Liver (tissue), 9 donors: ENCODE data around the gene TRIM17. TPM values are rescaled to one million over a fixed set of nuclear protein-coding genes. Genes with fewer than 3 reads are reported as not detected.
A peak's percentile ranks its signal among the peaks of the same experiment; 100 is the strongest.

ENCODE experiments used
- DNase-seq: peaks from one replicate; pipeline ENCODE4 v3.0.0-alpha.2; 2017; ENCODE audit warnings: low spot score
- H3K27ac ChIP-seq, 2 donors: one replicate each; pipeline ENCODE4 v1.7.0; 2013; ENCODE audit warnings: inconsistent platforms in 2 of 2, low read length in 2 of 2, control low read depth in 1 of 2, low read depth in 1 of 2, mild to moderate bottlenecking in 1 of 2
- H3K27me3 ChIP-seq, 4 donors: one replicate each; pipeline versions ENCODE4 v1.6.1 to v1.7.0; 2013; ENCODE audit warnings: low read length in 3 of 4, inconsistent platforms in 1 of 4, mild to moderate bottlenecking in 1 of 4, moderate library complexity in 1 of 4; ENCODE audit not compliant: control insufficient read depth in 4 of 4, insufficient read depth in 4 of 4
- H3K36me3 ChIP-seq, 4 donors: one replicate each; pipeline versions ENCODE4 v1.6.1 to v1.7.0; 2013; ENCODE audit warnings: low read length in 3 of 4, mild to moderate bottlenecking in 3 of 4, low read depth in 1 of 4, moderate library complexity in 1 of 4; ENCODE audit not compliant: control insufficient read depth in 4 of 4, insufficient read depth in 3 of 4
- H3K4me1 ChIP-seq, 4 donors: one replicate each; pipeline versions ENCODE4 v1.6.1 to v1.7.0; 2013; ENCODE audit warnings: low read length in 3 of 4, mild to moderate bottlenecking in 3 of 4, moderate library complexity in 1 of 4; ENCODE audit not compliant: control insufficient read depth in 4 of 4, insufficient read depth in 4 of 4
- H3K4me3 ChIP-seq, 3 donors: one replicate each; pipeline versions ENCODE4 v1.6.1 to v1.7.0; 2013; ENCODE audit warnings: low read length in 3 of 3, control low read depth in 1 of 3, low read depth in 1 of 3, mild to moderate bottlenecking in 1 of 3
- H3K9ac ChIP-seq, 2 donors: one replicate each; pipeline ENCODE4 v1.7.0; 2013; ENCODE audit warnings: low read length in 2 of 2, mild to moderate bottlenecking in 2 of 2, moderate library complexity in 2 of 2, control low read depth in 1 of 2, low read depth in 1 of 2
- H3K9me3 ChIP-seq, 4 donors: one replicate each; pipeline versions ENCODE4 v1.6.1 to v1.7.0; 2013; ENCODE audit warnings: low read length in 3 of 4; ENCODE audit not compliant: control insufficient read depth in 4 of 4
- EGR1 ChIP-seq, 2 donors: IDR thresholded peaks; 2 replicates each; pipeline ENCODE4 v1.6.1; 2016 to 2018; ENCODE audit warnings: antibody characterized with exemption in 2 of 2, low read depth in 2 of 2
- GABPA ChIP-seq, 2 donors: IDR thresholded peaks in 1 of 2; conservative IDR thresholded peaks in 1 of 2; 2 replicates each; pipeline ENCODE4 v1.6.1; 2016; ENCODE audit warnings: antibody characterized with exemption in 2 of 2, mild to moderate bottlenecking in 1 of 2, moderate library complexity in 1 of 2
- HNF4A ChIP-seq, 2 donors: conservative IDR thresholded peaks; 2 replicates each; pipeline ENCODE4 v1.6.1; 2016; ENCODE audit warnings: antibody characterized with exemption in 2 of 2, mild to moderate bottlenecking in 2 of 2
- JUND ChIP-seq, 2 donors: IDR thresholded peaks; 2 replicates each; pipeline ENCODE4 v1.6.1; 2016; ENCODE audit warnings: antibody characterized with exemption in 2 of 2
- NR2F2 ChIP-seq: IDR thresholded peaks from 2 replicates; pipeline ENCODE4 v1.6.1; 2016; ENCODE audit warnings: antibody characterized with exemption
- SP1 ChIP-seq: IDR thresholded peaks from 2 replicates; pipeline ENCODE4 v1.6.1; 2018; ENCODE audit warnings: antibody characterized with exemption, mild to moderate bottlenecking
- TAF1 ChIP-seq: conservative IDR thresholded peaks from 2 replicates; pipeline ENCODE4 v1.6.1; 2016; ENCODE audit warnings: antibody characterized with exemption, mild to moderate bottlenecking
- WGBS: extraction: QIAGEN DNeasy Blood & Tissue Kit; methylation state at CpG from one replicate; pipeline ENCODE4 v1.1.7; 2013; 5-methylcytosine and 5-hydroxymethylcytosine counted together
- polyA plus RNA-seq, 2 donors: library from polyadenylated mRNA; stranded (reverse) in 1 of 2; unstranded in 1 of 2; fragments of 200-250 nt in 1 of 2; fragments of >200 nt in 1 of 2; fragmentation: Nextera tagmentation in 1 of 2; extraction: Ambion mirVana in 1 of 2; gene quantifications; one replicate each; pipeline versions ENCODE4 v1.2.1 to v1.2.3, GENCODE V29; 2013 to 2015
- total RNA-seq, 2 donors: library from RNA; depleted of rRNA; stranded (reverse); fragments of >200 nt; gene quantifications; one replicate each; pipeline ENCODE4 v1.2.3, GENCODE V29; 2014
- TF ChIP-seq, protein P1 (sequence below): IDR thresholded peaks from 2 replicates; pipeline ENCODE4 v1.6.1; 2016; ENCODE audit warnings: antibody characterized with exemption
- TF ChIP-seq, protein P2 (sequence below): IDR thresholded peaks from 2 replicates; pipeline ENCODE4 v1.6.1; 2016; ENCODE audit warnings: antibody characterized with exemption
- donor health status: healthy.
- donor health status: healthy.
- donor health status: healthy.
- donor health status: healthy.
- donor health status: healthy.

Gene TRIM17
- total and polyA plus RNA-seq, 4 donors = 0.08 to 0.49 TPM; not detected in 2

DNA sequence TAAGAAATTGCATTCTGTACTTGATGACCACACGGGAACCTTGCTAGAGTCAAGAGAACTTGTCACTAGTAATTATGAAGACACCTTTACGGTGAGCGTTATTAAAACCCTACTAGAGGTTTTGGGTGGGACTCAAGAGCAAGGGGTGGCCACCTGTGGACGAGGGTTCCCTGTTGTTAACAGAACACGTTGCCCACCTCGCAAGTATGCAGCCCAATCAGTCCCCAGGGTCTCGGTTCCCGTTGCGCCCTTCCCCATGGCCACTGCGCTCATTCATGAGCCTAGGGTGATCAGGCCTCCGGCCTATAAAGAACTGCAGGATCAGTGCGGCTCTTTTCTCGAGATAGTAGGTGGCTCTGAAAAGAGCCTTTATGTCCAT lies 40.3 kb upstream of the TRIM17 start:
- Histone ChIP-seq H3K4me3 (peak overlapping the region in 2 of 3 donors; percentile 18 to 41), H3K9ac (no peak overlapping the region), H3K27me3 (peaks cover 0 to 9% (median 3%) of the 10 kb centered on the region in 4 donors), H3K4me1 (peaks cover 0 to 15% (median 3%) of the 10 kb centered on the region in 4 donors), H3K36me3 (no peaks in the 10 kb centered on the region), H3K9me3 (no peaks in the 10 kb centered on the region), H3K27ac (peak overlapping the region in 1 of 2 donors; percentile 72)
- 14% methylated on average over 13 of the region's 13 CpGs for WGBS
- no peak for TF ChIP-seq JUND (IDR thresholded peaks at IDR 0.05)
- DNase-seq = no peak

DNA sequence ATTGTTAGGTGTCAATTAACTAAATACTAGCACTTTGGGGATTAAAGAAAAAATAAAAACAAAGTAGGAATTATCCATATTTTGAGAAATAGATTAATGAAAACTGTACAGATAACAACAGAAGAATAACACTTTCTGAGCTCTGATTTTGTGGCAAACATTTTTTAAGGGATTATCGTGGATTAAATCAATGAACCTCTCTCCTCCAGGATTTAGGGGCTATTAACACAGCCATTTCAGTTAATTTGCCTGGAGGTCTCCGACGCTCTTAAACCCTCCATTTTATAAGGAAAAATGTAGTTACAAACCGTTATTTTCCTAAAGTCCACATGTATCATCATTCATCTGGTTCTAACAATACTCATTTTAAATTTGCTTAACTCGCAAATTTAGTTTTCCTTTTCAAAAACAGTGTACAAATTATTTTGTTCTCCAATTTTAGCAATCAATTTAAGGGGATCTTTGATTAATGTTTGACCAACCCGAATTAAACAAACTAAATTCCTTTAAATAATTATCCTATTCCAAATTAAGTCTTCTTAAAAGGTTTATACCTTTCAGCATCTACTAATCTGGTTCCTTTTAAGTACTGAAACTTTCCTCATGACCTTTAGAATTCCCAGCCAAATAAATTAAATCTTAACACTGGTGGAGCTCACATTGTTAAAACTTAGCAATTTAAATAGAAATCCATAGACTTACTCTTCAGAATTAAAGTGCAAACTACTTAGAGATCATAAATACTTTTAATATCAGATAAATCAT lies 39.8 kb upstream of the TRIM17 start:
- peaks cover 0 to 9% (median 3%) of the 10 kb centered on the region in 4 donors for H3K27me3 ChIP-seq
- no peak for DNase-seq
- H3K4me3 ChIP-seq = no peak overlapping the region
- H3K4me1 ChIP-seq = peaks cover 0 to 15% (median 3%) of the 10 kb centered on the region in 4 donors
- no peaks in the 10 kb centered on the region for H3K9me3 ChIP-seq
- H3K36me3 ChIP-seq = no peaks in the 10 kb centered on the region
- TF ChIP-seq GABPA (IDR thresholded peaks at IDR 0.05 in 1 of 2, conservative IDR thresholded peaks at IDR 0.05 in 1 of 2) = no peak
- no peak for TF ChIP-seq HNF4A (conservative IDR thresholded peaks at IDR 0.05)
- no peak for TF ChIP-seq EGR1 (IDR thresholded peaks at IDR 0.05; ENCODE audit: low read depth in 2 of 2)
- TF ChIP-seq NR2F2 = no peak
- TF ChIP-seq, protein P1, sequence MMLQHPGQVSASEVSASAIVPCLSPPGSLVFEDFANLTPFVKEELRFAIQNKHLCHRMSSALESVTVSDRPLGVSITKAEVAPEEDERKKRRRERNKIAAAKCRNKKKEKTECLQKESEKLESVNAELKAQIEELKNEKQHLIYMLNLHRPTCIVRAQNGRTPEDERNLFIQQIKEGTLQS = no peak
- TF ChIP-seq SP1 = no peak
- WGBS = 42% methylated on average over 6 of the region's 6 CpGs
- H3K27ac ChIP-seq = no peak overlapping the region
- H3K9ac ChIP-seq = no peak overlapping the region

DNA sequence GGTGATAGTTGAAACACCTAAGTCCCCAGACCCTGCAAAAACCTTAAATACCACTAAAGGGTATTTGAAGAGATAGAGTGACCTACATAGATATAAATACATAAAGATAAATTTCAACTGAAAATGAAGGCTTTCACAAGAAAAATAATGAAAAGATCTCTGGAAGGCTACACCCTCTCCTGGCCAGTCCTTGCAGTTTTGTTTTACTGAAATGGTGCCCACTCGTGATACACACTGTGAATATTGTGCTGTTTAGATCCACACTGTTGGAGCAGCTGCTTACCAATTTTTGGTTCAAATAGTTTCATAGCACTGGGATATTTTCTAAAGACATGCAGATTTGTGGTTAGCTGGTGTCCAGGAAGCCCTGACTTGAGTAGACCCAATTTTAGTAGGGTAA lies 39.1 kb upstream of the TRIM17 start:
- Histone ChIP-seq H3K4me3 (no peak overlapping the region), H3K27me3 (peaks cover 0 to 5% (median 0%) of the 10 kb centered on the region in 4 donors), H3K27ac (no peak overlapping the region), H3K9me3 (no peaks in the 10 kb centered on the region), H3K36me3 (no peaks in the 10 kb centered on the region), H3K9ac (no peak overlapping the region), H3K4me1 (peaks cover 0 to 15% (median 3%) of the 10 kb centered on the region in 4 donors)
- DNase-seq = no peak
- WGBS = 30% methylated on average over 1 of the region's 1 CpG
- TF ChIP-seq EGR1 (IDR thresholded peaks at IDR 0.05; ENCODE audit: low read depth in 2 of 2) = no peak

DNA sequence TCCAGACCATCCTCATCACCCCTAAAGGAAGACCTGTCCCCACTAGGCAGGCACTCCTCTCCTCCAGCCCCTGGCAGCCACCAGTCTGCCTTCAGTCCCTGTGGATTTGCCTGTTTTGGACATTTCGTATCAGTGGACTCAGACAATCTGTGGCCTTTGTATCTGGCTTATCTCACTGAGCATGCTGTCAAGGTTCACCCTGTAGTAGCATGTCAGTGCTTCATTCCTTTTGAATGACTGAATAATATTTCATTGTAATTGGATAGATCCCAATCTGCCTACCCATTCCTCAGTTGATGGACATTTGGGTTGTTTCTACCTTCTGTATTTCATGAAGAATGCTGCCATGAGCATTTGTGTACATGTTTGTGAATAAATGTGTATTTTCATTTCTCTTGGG lies 37.6 kb upstream of the TRIM17 start:
- H3K9ac ChIP-seq = no peak overlapping the region
- no peak overlapping the region for H3K4me3 ChIP-seq
- no peak for DNase-seq
- no peaks in the 10 kb centered on the region for H3K36me3 ChIP-seq
- TF ChIP-seq, protein P2, sequence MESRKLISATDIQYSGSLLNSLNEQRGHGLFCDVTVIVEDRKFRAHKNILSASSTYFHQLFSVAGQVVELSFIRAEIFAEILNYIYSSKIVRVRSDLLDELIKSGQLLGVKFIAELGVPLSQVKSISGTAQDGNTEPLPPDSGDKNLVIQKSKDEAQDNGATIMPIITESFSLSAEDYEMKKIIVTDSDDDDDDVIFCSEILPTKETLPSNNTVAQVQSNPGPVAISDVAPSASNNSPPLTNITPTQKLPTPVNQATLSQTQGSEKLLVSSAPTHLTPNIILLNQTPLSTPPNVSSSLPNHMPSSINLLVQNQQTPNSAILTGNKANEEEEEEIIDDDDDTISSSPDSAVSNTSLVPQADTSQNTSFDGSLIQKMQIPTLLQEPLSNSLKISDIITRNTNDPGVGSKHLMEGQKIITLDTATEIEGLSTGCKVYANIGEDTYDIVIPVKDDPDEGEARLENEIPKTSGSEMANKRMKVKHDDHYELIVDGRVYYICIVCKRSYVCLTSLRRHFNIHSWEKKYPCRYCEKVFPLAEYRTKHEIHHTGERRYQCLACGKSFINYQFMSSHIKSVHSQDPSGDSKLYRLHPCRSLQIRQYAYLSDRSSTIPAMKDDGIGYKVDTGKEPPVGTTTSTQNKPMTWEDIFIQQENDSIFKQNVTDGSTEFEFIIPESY = no peak
- TF ChIP-seq GABPA (IDR thresholded peaks at IDR 0.05 in 1 of 2, conservative IDR thresholded peaks at IDR 0.05 in 1 of 2) = no peak
- no peak for TF ChIP-seq SP1
- TF ChIP-seq TAF1 = no peak
- H3K27me3 ChIP-seq = peaks cover 0 to 2% (median 0%) of the 10 kb centered on the region in 4 donors
- peaks cover 0 to 15% (median 3%) of the 10 kb centered on the region in 4 donors for H3K4me1 ChIP-seq
- no peaks in the 10 kb centered on the region for H3K9me3 ChIP-seq
- WGBS = 89% methylated on average over 1 of the region's 1 CpG
- no peak overlapping the region for H3K27ac ChIP-seq
